A549 (cell line): ENCODE data around the gene HPD. TPM values are rescaled to one million over a fixed set of nuclear protein-coding genes. Genes with fewer than 3 reads are reported as not detected.

Experiments
- ATAC-seq, 2 experiments: fragments of 200-7000 bp in 1 of 2; fragments of >200 bp in 1 of 2; cut with Nextera tagmentation in 1 of 2; cut with Tn5 transposase in 1 of 2; 3 replicates each; pipeline versions ENCODE4 v1.8.0 to v1.9.1; 2018 to 2020; ENCODE audit warnings: mild to moderate bottlenecking in 1 of 2, moderate library complexity in 1 of 2
- CTCF ChIA-PET: fragments of 300-600 bp; sonication (Branson Sonifier 250); formaldehyde crosslinking; extraction: SDS; loops from one replicate; lab custom pipeline; 2021; ENCODE audit warnings: antibody characterized with exemption, inconsistent platforms; lab: Yijun Ruan, JAX
- POLR2A ChIA-PET: fragments of 350-600 bp; formaldehyde crosslinking; extraction: SDS; loops from one replicate; lab custom pipeline; 2021; ENCODE audit warnings: antibody characterized with exemption, inconsistent platforms; lab: Yijun Ruan, JAX
- DNase-seq, 2 experiments: peaks; one replicate each; pipeline versions ENCODE4 v3.0.0 to v3.0.0-alpha.2; 2011 to 2016; ENCODE audit warnings: low read depth in 1 of 2, low spot score in 1 of 2
- FAIRE-seq: peaks from 2 replicates; lab custom pipeline; 2011; peaks lifted over from hg19 to GRCh38; lab: Jason Lieb, UNC
- H3K27ac ChIP-seq, 2 experiments: fragments of >200 bp; sonication (Bioruptor Twin); formaldehyde crosslinking; 3 replicates each; pipeline ENCODE4 v1.5.1; 2016 to 2017
- H3K4me1 ChIP-seq: fragments of >200 bp; sonication (Bioruptor Twin); formaldehyde crosslinking; 3 replicates; pipeline ENCODE4 v1.6.1; 2016
- H3K4me2 ChIP-seq: fragments of >200 bp; sonication (Bioruptor Twin); formaldehyde crosslinking; 3 replicates; pipeline ENCODE4 v1.6.1; 2016
- H3K4me3 ChIP-seq: fragments of >200 bp; sonication (Bioruptor Twin); formaldehyde crosslinking; 3 replicates; pipeline ENCODE4 v1.5.1; 2016
- H3K9me3 ChIP-seq: fragments of >200 bp; sonication (Bioruptor Twin); formaldehyde crosslinking; 3 replicates; pipeline ENCODE4 v1.6.1; 2016
- CBX2 ChIP-seq: fragments of 200-600 bp; sonication (generic); IDR thresholded peaks from 2 replicates; pipeline ENCODE4 v1.6.1; 2016; ENCODE audit warnings: low read depth, mild to moderate bottlenecking, borderline replicate concordance
- CEBPB ChIP-seq, 2 experiments: fragments of >200 bp in 1 of 2; sonication (Bioruptor Twin) in 1 of 2; formaldehyde crosslinking in 1 of 2; IDR thresholded peaks; 2 replicates each; pipeline ENCODE4 v1.6.1; 2012 to 2016
- EHMT2 ChIP-seq: fragments of 200-600 bp; sonication (generic); IDR thresholded peaks from 2 replicates; pipeline ENCODE4 v1.6.1; 2016; ENCODE audit warnings: antibody characterized with exemption, low read depth, mild to moderate bottlenecking, moderate library complexity
- EP300 ChIP-seq, 2 experiments: fragments of >200 bp; sonication (Bioruptor Twin); formaldehyde crosslinking; IDR thresholded peaks; 2 replicates in 1 of 2; 3 replicates in 1 of 2; pipeline ENCODE4 v1.6.1; 2016 to 2017
- ESRRA ChIP-seq: fragments of 150-350 bp; IDR thresholded peaks from 2 replicates; pipeline ENCODE4 v1.6.1; 2014; ENCODE audit warnings: mild to moderate bottlenecking, low read length, borderline replicate concordance
- FOSB ChIP-seq: fragments of 250-450 bp; sonication (Bioruptor Pico); IDR thresholded peaks from 2 replicates; pipeline ENCODE4 v1.5.0; 2020; ENCODE audit warnings: mild to moderate bottlenecking, moderate library complexity
- FOSL2 ChIP-seq, 2 experiments: fragments of 450-650 bp in 1 of 2; fragments of >200 bp in 1 of 2; sonication (Bioruptor Twin) in 1 of 2; formaldehyde crosslinking; IDR thresholded peaks; 2 replicates each; pipeline versions ENCODE4 v1.5.0 to v1.6.1; 2016 to 2020; ENCODE audit warnings: mild to moderate bottlenecking in 1 of 2, moderate library complexity in 1 of 2
- GATA3 ChIP-seq: IDR thresholded peaks from 2 replicates; pipeline ENCODE4 v1.6.1; 2012; ENCODE audit warnings: borderline replicate concordance
- HDAC2 ChIP-seq: fragments of 200-600 bp; sonication (generic); IDR thresholded peaks from 2 replicates; pipeline ENCODE4 v1.6.1; 2016
- JUN ChIP-seq, 2 experiments: fragments of >200 bp; sonication (Bioruptor Twin); formaldehyde crosslinking; IDR thresholded peaks; 2 replicates in 1 of 2; 3 replicates in 1 of 2; pipeline ENCODE4 v1.6.1; 2016 to 2017
- MYC ChIP-seq: IDR thresholded peaks from 2 replicates; pipeline ENCODE4 v1.6.1; 2012; ENCODE audit warnings: mild to moderate bottlenecking, inconsistent platforms, low read length, improper control_type of control experiment, borderline replicate concordance
- NR3C1 ChIP-seq: fragments of >200 bp; sonication (Bioruptor Twin); formaldehyde crosslinking; IDR thresholded peaks from 3 replicates; pipeline ENCODE4 v1.6.1; 2017
- POLR2A ChIP-seq: IDR thresholded peaks from 2 replicates; pipeline ENCODE4 v1.6.1; 2012; ENCODE audit warnings: mild to moderate bottlenecking, low read length
- POLR2AphosphoS2 ChIP-seq: conservative IDR thresholded peaks from 2 replicates; pipeline ENCODE4 v1.6.1; 2012; ENCODE audit warnings: low read length, improper control_type of control experiment, inconsistent platforms
- RARB ChIP-seq: fragments of 250-450 bp; sonication (Bioruptor Pico); IDR thresholded peaks from 2 replicates; pipeline ENCODE4 v1.8.0; 2021; ENCODE audit warnings: mild to moderate bottlenecking, moderate library complexity
- RFX5 ChIP-seq: fragments of 450-650 bp; IDR thresholded peaks from 2 replicates; pipeline ENCODE4 v1.7.1; 2014; ENCODE audit warnings: antibody characterized with exemption, mild to moderate bottlenecking, moderate library complexity
- RNF2 ChIP-seq: fragments of 200-600 bp; sonication (generic); IDR thresholded peaks from 2 replicates; pipeline ENCODE4 v1.6.1; 2016; ENCODE audit warnings: low read depth, mild to moderate bottlenecking, antibody characterized with exemption, moderate library complexity, borderline replicate concordance
- SREBF2 ChIP-seq: fragments of 450-650 bp; IDR thresholded peaks from 2 replicates; pipeline ENCODE4 v1.6.1; 2014; ENCODE audit warnings: mild to moderate bottlenecking, moderate library complexity
- ZFP36 ChIP-seq: fragments of 450-650 bp; IDR thresholded peaks from 2 replicates; pipeline ENCODE4 v1.6.1; 2014; ENCODE audit warnings: borderline replicate concordance; ENCODE audit not compliant: partially characterized antibody
- ZNF302 ChIP-seq: fragments of 250-450 bp; sonication (Bioruptor Pico); IDR thresholded peaks from 2 replicates; pipeline ENCODE4 v1.9.0; 2021; ENCODE audit warnings: inconsistent platforms, mild to moderate bottlenecking, moderate library complexity
- WGBS: methylation state at CpG from one replicate; pipeline ENCODE4 v1.1.6; 2017; ENCODE audit errors: missing lambda C conversion rate; 5-methylcytosine and 5-hydroxymethylcytosine counted together
- polyA plus RNA-seq, 4 experiments: library from polyadenylated mRNA; depleted of rRNA in 3 of 4; stranded (reverse); fragments of >200 nt; fragmentation: RNase III in 1 of 4; extraction: RNeasy Plus Mini Kit Qiagen cat#74134 plus additional on column Dnase treatment in 1 of 4; gene quantifications; 2 replicates in 3 of 4; 3 replicates in 1 of 4; pipeline ENCODE4 v1.2.3, GENCODE V29; 2011 to 2017
- TF ChIP-seq, protein P1 (sequence below): fragments of 200-600 bp; sonication (generic); IDR thresholded peaks from 2 replicates; pipeline ENCODE4 v1.6.1; 2016; ENCODE audit warnings: antibody characterized with exemption, mild to moderate bottlenecking, moderate library complexity
- TF ChIP-seq, protein P2 (sequence below): fragments of >200 bp; sonication (Bioruptor Twin); formaldehyde crosslinking; IDR thresholded peaks from 3 replicates; pipeline ENCODE4 v1.6.1; 2016
- TF ChIP-seq, protein P3 (sequence below): fragments of >200 bp; sonication (Bioruptor Twin); formaldehyde crosslinking; IDR thresholded peaks from 3 replicates; pipeline ENCODE4 v1.5.1; 2016
- TF ChIP-seq, protein P4 (sequence below): IDR thresholded peaks from 2 replicates; pipeline ENCODE4 v1.6.1; 2012
- TF ChIP-seq, protein P5 (sequence below): fragments of 250-450 bp; sonication (Bioruptor Pico); IDR thresholded peaks from 2 replicates; pipeline ENCODE4 v1.5.0; 2020; ENCODE audit warnings: low read depth, mild to moderate bottlenecking, moderate library complexity

HPD gene
- polyA plus RNA-seq, 2 of the 4 experiments (the other 2 are of a cell fraction) = 1.7 to 1.8 TPM

DNA sequence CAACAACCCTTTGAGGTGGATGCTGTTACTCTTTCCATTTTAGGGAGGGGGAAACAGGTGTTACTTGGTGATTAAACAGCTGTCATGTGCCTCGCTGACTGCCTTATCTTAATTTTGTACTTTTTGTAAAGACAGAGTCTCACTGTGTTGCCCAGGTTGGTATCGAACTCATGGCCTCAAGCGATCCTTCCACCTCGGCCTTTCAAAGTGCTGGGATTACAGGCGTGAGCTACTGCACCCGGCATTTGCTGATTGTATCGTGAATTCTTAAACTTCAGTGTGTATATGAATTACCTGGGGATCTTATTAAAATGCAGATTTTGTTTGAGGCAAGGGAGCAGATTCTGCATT, 30.6 kb upstream of the HPD start (continued):
- TF ChIP-seq EHMT2 = no peak
- TF ChIP-seq NR3C1 = no peak
- TF ChIP-seq ESRRA = no peak
- TF ChIP-seq, protein P1, sequence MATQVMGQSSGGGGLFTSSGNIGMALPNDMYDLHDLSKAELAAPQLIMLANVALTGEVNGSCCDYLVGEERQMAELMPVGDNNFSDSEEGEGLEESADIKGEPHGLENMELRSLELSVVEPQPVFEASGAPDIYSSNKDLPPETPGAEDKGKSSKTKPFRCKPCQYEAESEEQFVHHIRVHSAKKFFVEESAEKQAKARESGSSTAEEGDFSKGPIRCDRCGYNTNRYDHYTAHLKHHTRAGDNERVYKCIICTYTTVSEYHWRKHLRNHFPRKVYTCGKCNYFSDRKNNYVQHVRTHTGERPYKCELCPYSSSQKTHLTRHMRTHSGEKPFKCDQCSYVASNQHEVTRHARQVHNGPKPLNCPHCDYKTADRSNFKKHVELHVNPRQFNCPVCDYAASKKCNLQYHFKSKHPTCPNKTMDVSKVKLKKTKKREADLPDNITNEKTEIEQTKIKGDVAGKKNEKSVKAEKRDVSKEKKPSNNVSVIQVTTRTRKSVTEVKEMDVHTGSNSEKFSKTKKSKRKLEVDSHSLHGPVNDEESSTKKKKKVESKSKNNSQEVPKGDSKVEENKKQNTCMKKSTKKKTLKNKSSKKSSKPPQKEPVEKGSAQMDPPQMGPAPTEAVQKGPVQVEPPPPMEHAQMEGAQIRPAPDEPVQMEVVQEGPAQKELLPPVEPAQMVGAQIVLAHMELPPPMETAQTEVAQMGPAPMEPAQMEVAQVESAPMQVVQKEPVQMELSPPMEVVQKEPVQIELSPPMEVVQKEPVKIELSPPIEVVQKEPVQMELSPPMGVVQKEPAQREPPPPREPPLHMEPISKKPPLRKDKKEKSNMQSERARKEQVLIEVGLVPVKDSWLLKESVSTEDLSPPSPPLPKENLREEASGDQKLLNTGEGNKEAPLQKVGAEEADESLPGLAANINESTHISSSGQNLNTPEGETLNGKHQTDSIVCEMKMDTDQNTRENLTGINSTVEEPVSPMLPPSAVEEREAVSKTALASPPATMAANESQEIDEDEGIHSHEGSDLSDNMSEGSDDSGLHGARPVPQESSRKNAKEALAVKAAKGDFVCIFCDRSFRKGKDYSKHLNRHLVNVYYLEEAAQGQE = no peak
- no peak for TF ChIP-seq HDAC2
- no peak for TF ChIP-seq ZNF302 (CRISPR knock-in tag)
- TF ChIP-seq, protein P2, sequence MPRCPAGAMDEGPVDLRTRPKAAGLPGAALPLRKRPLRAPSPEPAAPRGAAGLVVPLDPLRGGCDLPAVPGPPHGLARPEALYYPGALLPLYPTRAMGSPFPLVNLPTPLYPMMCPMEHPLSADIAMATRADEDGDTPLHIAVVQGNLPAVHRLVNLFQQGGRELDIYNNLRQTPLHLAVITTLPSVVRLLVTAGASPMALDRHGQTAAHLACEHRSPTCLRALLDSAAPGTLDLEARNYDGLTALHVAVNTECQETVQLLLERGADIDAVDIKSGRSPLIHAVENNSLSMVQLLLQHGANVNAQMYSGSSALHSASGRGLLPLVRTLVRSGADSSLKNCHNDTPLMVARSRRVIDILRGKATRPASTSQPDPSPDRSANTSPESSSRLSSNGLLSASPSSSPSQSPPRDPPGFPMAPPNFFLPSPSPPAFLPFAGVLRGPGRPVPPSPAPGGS = no peak

DNA sequence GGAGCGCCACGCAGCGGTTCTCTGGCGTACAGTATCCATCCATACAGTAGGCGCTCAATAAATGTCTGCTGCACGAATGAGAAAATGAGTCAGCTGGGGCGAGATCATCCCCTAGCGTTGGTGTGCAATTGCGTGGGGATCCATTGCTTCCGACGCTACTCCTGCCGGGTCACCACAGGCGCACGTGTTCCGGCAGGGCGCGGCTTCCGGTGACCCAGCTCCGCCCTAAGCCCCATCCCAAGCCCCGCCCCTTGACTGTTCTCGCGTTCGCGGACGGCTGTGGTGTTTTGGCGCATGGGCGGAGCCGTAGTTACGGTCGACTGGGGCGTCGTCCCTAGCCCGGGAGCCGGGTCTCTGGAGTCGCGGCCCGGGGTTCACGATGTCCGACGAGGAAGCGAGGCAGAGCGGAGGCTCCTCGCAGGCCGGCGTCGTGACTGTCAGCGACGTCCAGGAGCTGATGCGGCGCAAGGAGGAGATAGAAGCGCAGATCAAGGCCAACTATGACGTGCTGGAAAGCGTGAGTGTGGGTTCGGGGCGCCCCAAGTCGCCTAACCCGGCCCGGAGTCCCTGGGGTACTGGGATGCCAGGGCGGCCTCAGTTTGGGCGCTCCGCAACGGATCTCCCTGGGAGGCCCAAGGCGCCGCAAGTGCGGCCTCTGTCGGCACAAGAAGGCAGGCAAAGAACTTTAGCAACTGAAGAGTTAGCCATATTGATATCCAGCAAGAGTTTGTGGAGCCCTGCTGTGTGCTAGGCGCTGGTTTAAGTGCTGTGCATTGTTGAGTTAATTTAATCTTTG, 30.0 kb upstream of the HPD start, which contains the start of gene PSMD9:
TSS of gene PSMD9 (plus strand) at position 313 of the 796 bp plus-strand sequence. CDS start at position 380, 67 bp downstream.
- DNase-seq (peak; percentile 97 to 99), ATAC-seq (peak; percentile 96 to 97), FAIRE-seq (peak; percentile 39)
- CTCF ChIA-PET = interaction anchor here (0.6 to 9.1 kb wide), 34 partner anchors 9 to 121 kb away, joined by 3 to 195 read pairs (median 4); partner anchors contain the start of gene RHOF
- Histone ChIP-seq H3K9me3 (no peaks in the 10 kb centered on the region), H3K4me1 (peaks cover 22% of the 10 kb centered on the region), H3K4me2 (peak within 1 kb of the TSS; percentile 95), H3K27ac (peak within 1 kb of the TSS; percentile 86 to 92), H3K4me3 (peak within 1 kb of the TSS; percentile 69)
- POLR2A ChIA-PET = interaction anchor here (0.6 to 2.4 kb wide), 11 partner anchors 17 to 133 kb away, joined by 3 to 20 read pairs (median 5); partner anchors contain the start of gene BCL7A
- under 1% methylated on average over 51 of the region's 67 CpGs for WGBS
- no peak for TF ChIP-seq EHMT2
- no peak for TF ChIP-seq RARB (CRISPR knock-in tag)
- TF ChIP-seq, protein P3, sequence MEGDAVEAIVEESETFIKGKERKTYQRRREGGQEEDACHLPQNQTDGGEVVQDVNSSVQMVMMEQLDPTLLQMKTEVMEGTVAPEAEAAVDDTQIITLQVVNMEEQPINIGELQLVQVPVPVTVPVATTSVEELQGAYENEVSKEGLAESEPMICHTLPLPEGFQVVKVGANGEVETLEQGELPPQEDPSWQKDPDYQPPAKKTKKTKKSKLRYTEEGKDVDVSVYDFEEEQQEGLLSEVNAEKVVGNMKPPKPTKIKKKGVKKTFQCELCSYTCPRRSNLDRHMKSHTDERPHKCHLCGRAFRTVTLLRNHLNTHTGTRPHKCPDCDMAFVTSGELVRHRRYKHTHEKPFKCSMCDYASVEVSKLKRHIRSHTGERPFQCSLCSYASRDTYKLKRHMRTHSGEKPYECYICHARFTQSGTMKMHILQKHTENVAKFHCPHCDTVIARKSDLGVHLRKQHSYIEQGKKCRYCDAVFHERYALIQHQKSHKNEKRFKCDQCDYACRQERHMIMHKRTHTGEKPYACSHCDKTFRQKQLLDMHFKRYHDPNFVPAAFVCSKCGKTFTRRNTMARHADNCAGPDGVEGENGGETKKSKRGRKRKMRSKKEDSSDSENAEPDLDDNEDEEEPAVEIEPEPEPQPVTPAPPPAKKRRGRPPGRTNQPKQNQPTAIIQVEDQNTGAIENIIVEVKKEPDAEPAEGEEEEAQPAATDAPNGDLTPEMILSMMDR = peak; percentile 65
- TF ChIP-seq POLR2AphosphoS2 = no peak
- TF ChIP-seq, protein P4, sequence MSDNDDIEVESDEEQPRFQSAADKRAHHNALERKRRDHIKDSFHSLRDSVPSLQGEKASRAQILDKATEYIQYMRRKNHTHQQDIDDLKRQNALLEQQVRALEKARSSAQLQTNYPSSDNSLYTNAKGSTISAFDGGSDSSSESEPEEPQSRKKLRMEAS = peak; percentile 100
- TF ChIP-seq HDAC2 = 0 out of 2 replicates have a peak, but pooled peaks have one; percentile 1
- no peak for TF ChIP-seq CBX2
- TF ChIP-seq, protein P1 = peak; percentile 63; the same call in 1 of the 2 replicates
- TF ChIP-seq RNF2 = no peak
- TF ChIP-seq MYC = peak; percentile 99
- no peak for TF ChIP-seq FOSB (CRISPR knock-in tag)
- TF ChIP-seq EP300 (IDR thresholded peaks at IDR 0.05) = peak in 1 of 2 experiments; percentile 29; a peak in 1 of 5 replicates
- TF ChIP-seq RFX5 = no peak
- TF ChIP-seq FOSL2 (IDR thresholded peaks at IDR 0.05) = peak; percentile 23; the same call in 1 of the 2 replicates
- TF ChIP-seq FOSL2 (CRISPR knock-in tag; IDR thresholded peaks at IDR 0.05) = peak; percentile 93
- TF ChIP-seq, protein P5, sequence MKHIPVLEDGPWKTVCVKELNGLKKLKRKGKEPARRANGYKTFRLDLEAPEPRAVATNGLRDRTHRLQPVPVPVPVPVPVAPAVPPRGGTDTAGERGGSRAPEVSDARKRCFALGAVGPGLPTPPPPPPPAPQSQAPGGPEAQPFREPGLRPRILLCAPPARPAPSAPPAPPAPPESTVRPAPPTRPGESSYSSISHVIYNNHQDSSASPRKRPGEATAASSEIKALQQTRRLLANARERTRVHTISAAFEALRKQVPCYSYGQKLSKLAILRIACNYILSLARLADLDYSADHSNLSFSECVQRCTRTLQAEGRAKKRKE (CRISPR knock-in tag) = no peak; the same call in 1 of the 2 replicates
- TF ChIP-seq JUN (IDR thresholded peaks at IDR 0.05) = peak; percentile 79 to 92
- TF ChIP-seq GATA3 = peak; percentile 40
- peak in 1 of 2 experiments; percentile 62; a peak in 2 of 4 replicates for TF ChIP-seq CEBPB (IDR thresholded peaks at IDR 0.05)
- TF ChIP-seq POLR2A = peak; percentile 72
- no peak for TF ChIP-seq SREBF2
- peak; percentile 77 for TF ChIP-seq ZFP36
